B cell (primary cell): ENCODE data around the gene RGS6. TPM values are rescaled to one million over a fixed set of nuclear protein-coding genes. Genes with fewer than 3 reads are reported as not detected.

Experiments used
- ATAC-seq: fragments of 200-7000 bp; cut with Tn5 transposase; one replicate; pipeline ENCODE4 v1.10.0; 2021; ENCODE audit warnings: low read depth, mild to moderate bottlenecking, moderate number of reproducible peaks, moderate library complexity
- CTCF ChIA-PET: fragments of 350-600 bp; sonication (Branson Sonifier 250); formaldehyde crosslinking; loops from one replicate; lab custom pipeline; 2021; ENCODE audit warnings: antibody characterized with exemption, inconsistent platforms; lab: Charles Lee
- POLR2A ChIA-PET: fragments of 350-600 bp; sonication (Branson Sonifier 250); formaldehyde crosslinking; loops from one replicate; lab custom pipeline; 2021; ENCODE audit warnings: antibody characterized with exemption; lab: Charles Lee
- DNase-seq: peaks from one replicate; pipeline ENCODE4 v3.0.0; 2013
- H2AFZ ChIP-seq: 2 replicates; pipeline ENCODE4 v1.6.1; 2012; ENCODE audit warnings: mild to moderate bottlenecking, low read depth, low read length; ENCODE audit not compliant: insufficient read depth, poor library complexity, severe bottlenecking
- H3K27ac ChIP-seq, 2 donors: 1 replicate in 1 of 2; 2 replicates in 1 of 2; pipeline ENCODE4 v1.5.1; 2012 to 2013; ENCODE audit warnings: low read length in 2 of 2, mild to moderate bottlenecking in 2 of 2, moderate library complexity in 1 of 2
- H3K27me3 ChIP-seq, 4 experiments: fragments of 200-600 bp in 1 of 4; sonication (generic) in 1 of 4; replicated peaks in 1 of 4; 1 replicate in 2 of 4; 2 replicates in 2 of 4; pipeline versions ENCODE4 v1.6.1 to v1.7.0; 2013 to 2016; ENCODE audit warnings: low read length in 3 of 4, mild to moderate bottlenecking in 2 of 4, mixed read lengths in 1 of 4, moderate library complexity in 1 of 4; ENCODE audit not compliant: insufficient read depth in 4 of 4, control insufficient read depth in 3 of 4; ENCODE audit errors: control extremely low read depth in 1 of 4
- H3K36me3 ChIP-seq, 2 experiments: replicated peaks in 1 of 2; 1 replicate in 1 of 2; 2 replicates in 1 of 2; pipeline versions ENCODE4 v1.6.1 to v1.7.1; 2013; ENCODE audit warnings: low read length in 1 of 2; ENCODE audit not compliant: insufficient read depth in 2 of 2, control insufficient read depth in 1 of 2; ENCODE audit errors: control extremely low read depth in 1 of 2, extremely low read depth in 1 of 2
- H3K4me1 ChIP-seq, 2 donors: fragments of 200-600 bp in 1 of 2; sonication (generic) in 1 of 2; 1 replicate in 1 of 2; 2 replicates in 1 of 2; pipeline versions ENCODE4 v1.5.1 to v1.6.1; 2013 to 2017; ENCODE audit warnings: low read length in 2 of 2; ENCODE audit not compliant: control insufficient read depth in 2 of 2, insufficient read depth in 2 of 2
- H3K4me2 ChIP-seq: replicated peaks from 2 replicates; pipeline ENCODE3; 2012; ENCODE audit warnings: mild to moderate bottlenecking, low read depth, low read length; ENCODE audit not compliant: poor library complexity, severe bottlenecking
- H3K4me3 ChIP-seq, 5 experiments: fragments of 200-600 bp in 1 of 5; sonication (generic) in 1 of 5; 1 replicate in 3 of 5; 2 replicates in 2 of 5; pipeline versions ENCODE4 v1.5.1 to v1.7.0; 2011 to 2016; ENCODE audit warnings: low read length in 4 of 5, mild to moderate bottlenecking in 4 of 5, low read depth in 2 of 5, control low read depth in 1 of 5, moderate library complexity in 1 of 5; ENCODE audit not compliant: insufficient read depth in 1 of 5; ENCODE audit errors: control extremely low read depth in 1 of 5, extremely low read depth in 1 of 5
- H3K79me2 ChIP-seq: fragments of 200-600 bp; sonication (generic); one replicate; pipeline ENCODE4 v1.6.0; 2016; ENCODE audit warnings: low read length; ENCODE audit not compliant: control insufficient read depth, insufficient read depth
- H3K9ac ChIP-seq: fragments of 200-600 bp; sonication (generic); 2 replicates; pipeline ENCODE4 v1.6.1; 2017; ENCODE audit warnings: mild to moderate bottlenecking, low read length, moderate library complexity
- H3K9me3 ChIP-seq, 3 donors: one replicate each; pipeline versions ENCODE4 v1.6.1 to v1.7.1; 2013; ENCODE audit warnings: low read length in 2 of 3; ENCODE audit not compliant: control insufficient read depth in 2 of 3, insufficient read depth in 1 of 3; ENCODE audit errors: control extremely low read depth in 1 of 3
- H4K20me1 ChIP-seq: 2 replicates; pipeline ENCODE4 v1.6.0; 2012; ENCODE audit warnings: mild to moderate bottlenecking, low read length; ENCODE audit not compliant: insufficient read depth, control insufficient read depth, poor library complexity, severe bottlenecking
- H3K27ac Mint-ChIP-seq: one replicate; pipeline ENCODE4 v1.8.0; 2021; ENCODE audit warnings: mixed read lengths
- H3K27me3 Mint-ChIP-seq: one replicate; pipeline ENCODE4 v1.8.0; 2021; ENCODE audit warnings: mixed read lengths
- H3K4me1 Mint-ChIP-seq: one replicate; pipeline ENCODE4 v1.8.0; 2021; ENCODE audit warnings: mixed read lengths
- H3K4me3 Mint-ChIP-seq: one replicate; pipeline ENCODE4 v1.8.0; 2021; ENCODE audit warnings: mixed read lengths
- H3K9me3 Mint-ChIP-seq: one replicate; pipeline ENCODE4 v1.8.0; 2022; ENCODE audit warnings: mixed read lengths; ENCODE audit not compliant: insufficient read depth
- CTCF ChIP-seq: fragments of 200-600 bp; IDR thresholded peaks from one replicate; pipeline ENCODE4 v1.8.0; 2022; ENCODE audit warnings: antibody characterized with exemption, mild to moderate bottlenecking
- EZH2 ChIP-seq: IDR thresholded peaks from 2 replicates; pipeline ENCODE4 v1.6.1; 2012; ENCODE audit warnings: borderline replicate concordance, low read depth, mild to moderate bottlenecking, moderate library complexity, low read length; ENCODE audit not compliant: insufficient read depth, poor library complexity, severe bottlenecking
- WGBS: methylation state at CpG from one replicate; pipeline ENCODE4 v1.1.5; 2013; ENCODE audit warnings: missing lambda C conversion rate; ENCODE audit not compliant: insufficient coverage; 5-methylcytosine and 5-hydroxymethylcytosine counted together
- intact Hi-C: fragments of 100-400 bp; cut with micrococcal nuclease; formaldehyde crosslinking; loops from one replicate; pipeline ENCODE4 v1.10.0; 2022
- polyA plus RNA-seq: library from polyadenylated mRNA; depleted of rRNA; stranded (reverse); fragments of >200 nt; gene quantifications from 2 replicates; pipeline ENCODE4 v1.2.3, GENCODE V29; 2012
- total RNA-seq, 2 donors: library from RNA; stranded (reverse); fragments of 120-200 nt in 1 of 2; gene quantifications; 1 replicate in 1 of 2; 2 replicates in 1 of 2; pipeline versions ENCODE4 v1.2.3 to v1.2.4, GENCODE V29; 2013 to 2022

The RGS6 gene
- total and polyA plus RNA-seq, 2 donors (not counting 1 experiment from before 2014, with no cell fraction given), result 0.07 TPM; not detected in 1

- CTCF ChIA-PET, result no interaction called here
- Histone ChIP-seq H2AFZ (no peak overlapping the region), H3K4me3 (no peak overlapping the region), H3K4me1 (no peaks in the 10 kb centered on the region), H3K79me2 (no peaks in the 10 kb centered on the region), H3K4me2 (no peak overlapping the region), H3K27me3 (peaks cover 0 to 5% (median 2%) of the 10 kb centered on the region in 4 experiments), H4K20me1 (no peaks in the 10 kb centered on the region), H3K9ac (no peak overlapping the region), H3K27ac (no peak overlapping the region), H3K9me3 (peaks cover 0 to 11% (median 0%) of the 10 kb centered on the region in 3 donors), H3K36me3 (no peaks in the 10 kb centered on the region)
- 91% methylated on average over 10 of the region's 10 CpGs for WGBS
- DNase-seq, result no peak
- TF ChIP-seq CTCF (no peak), EZH2 (no peak)
- POLR2A ChIA-PET, result no interaction called here
- peaks cover 33% of the 10 kb centered on the region for H3K27me3 Mint-ChIP-seq
- peaks cover 2% of the 10 kb centered on the region for H3K9me3 Mint-ChIP-seq
- no peak overlapping the region for H3K27ac Mint-ChIP-seq
- no peak for ATAC-seq
- H3K4me1 Mint-ChIP-seq, result no peaks in the 10 kb centered on the region
- no peak overlapping the region for H3K4me3 Mint-ChIP-seq
- intact Hi-C loops, result no loop called here
Measured at GRCh38 chr14:72154645-72155378, 222.6 kb downstream of the RGS6 start.

- ATAC-seq (no peak), DNase-seq (no peak)
- CTCF ChIA-PET, result no interaction called here
- no peak overlapping the region for H3K4me3 Mint-ChIP-seq
- H3K27me3 Mint-ChIP-seq, result peaks cover 36% of the 10 kb centered on the region
- no peaks in the 10 kb centered on the region for H3K4me1 Mint-ChIP-seq
- Histone ChIP-seq H2AFZ (no peak overlapping the region), H3K9me3 (peaks cover 0 to 11% (median 0%) of the 10 kb centered on the region in 3 donors), H3K4me2 (no peak overlapping the region), H3K4me1 (no peaks in the 10 kb centered on the region), H3K27me3 (peaks cover 0 to 5% (median 2%) of the 10 kb centered on the region in 4 experiments), H3K9ac (no peak overlapping the region), H3K27ac (no peak overlapping the region), H3K36me3 (no peaks in the 10 kb centered on the region), H3K79me2 (no peaks in the 10 kb centered on the region), H4K20me1 (no peaks in the 10 kb centered on the region), H3K4me3 (no peak overlapping the region)
- no peak for TF ChIP-seq EZH2
- no peak for TF ChIP-seq CTCF
- intact Hi-C loops, result no loop called here
- 56% methylated on average over 1 of the region's 3 CpGs for WGBS
- no peak overlapping the region for H3K27ac Mint-ChIP-seq
- POLR2A ChIA-PET, result no interaction called here
- peaks cover 2% of the 10 kb centered on the region for H3K9me3 Mint-ChIP-seq
Measured at GRCh38 chr14:72155379-72155993, 223.3 kb downstream of the RGS6 start.
